HG03520 (cell line): ENCODE data around the gene CTNND2.

Experiments
- ATAC-seq: cut with Tn5 transposase; IDR thresholded peaks from one replicate; pipeline ENCODE4 v1.9.1; 2021; ENCODE audit warnings: mild to moderate bottlenecking, moderate library complexity; ENCODE audit not compliant: unreplicated experiment

Gene CTNND2

DNA sequence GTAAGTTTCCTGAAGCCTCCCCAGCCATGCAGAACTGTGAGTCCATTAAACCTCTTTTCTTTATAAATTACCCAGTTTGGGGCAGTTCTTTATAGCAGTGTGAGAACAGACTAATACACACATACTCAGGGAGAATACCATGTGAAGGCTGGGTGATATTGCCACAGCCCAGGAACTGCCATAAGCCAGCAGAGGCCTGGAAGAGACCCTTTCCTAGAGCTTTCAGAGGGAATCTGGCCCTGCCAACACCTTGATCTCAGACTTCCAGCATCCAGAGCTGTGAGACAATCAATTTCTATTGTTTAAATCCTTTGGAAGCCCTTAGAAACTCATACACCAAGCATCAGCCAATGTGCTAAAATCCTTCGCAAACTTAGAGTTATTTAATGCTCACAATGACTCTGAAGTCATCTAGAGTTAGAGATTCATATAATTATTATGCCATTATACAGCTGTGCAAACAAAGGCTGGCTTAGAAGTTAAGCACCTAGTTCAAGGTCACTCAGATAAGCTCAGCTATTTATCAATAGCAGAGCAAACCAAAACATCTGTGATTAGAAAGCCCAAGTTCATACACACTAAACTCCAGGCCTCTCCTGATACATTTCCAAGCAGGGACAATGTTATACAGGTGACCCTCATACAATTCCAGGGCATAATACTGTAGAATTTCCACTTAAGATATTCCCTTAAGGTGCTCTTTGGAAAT lies 611.4 kb downstream of the CTNND2 start:
- ATAC-seq = no peak

DNA sequence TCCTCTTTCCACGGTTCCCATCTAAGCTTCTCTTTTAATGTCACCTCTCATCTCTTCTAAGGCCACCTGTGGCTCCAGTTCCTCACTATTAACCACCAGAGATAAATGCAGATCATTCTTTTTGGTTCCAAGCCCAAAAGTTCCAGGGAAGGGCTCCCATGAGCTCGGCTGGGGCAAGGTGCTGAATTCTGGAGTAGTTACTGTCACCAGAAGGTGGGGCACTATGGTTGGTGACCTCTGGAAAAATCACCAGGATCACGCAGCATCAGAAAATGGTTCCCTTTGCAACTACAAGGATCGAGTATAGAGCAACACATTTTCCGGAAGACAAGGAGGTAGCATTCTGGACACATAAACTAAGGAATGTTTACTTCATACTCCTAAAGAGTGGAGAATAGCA lies 614.5 kb downstream of the CTNND2 start:
- no peak for ATAC-seq

DNA sequence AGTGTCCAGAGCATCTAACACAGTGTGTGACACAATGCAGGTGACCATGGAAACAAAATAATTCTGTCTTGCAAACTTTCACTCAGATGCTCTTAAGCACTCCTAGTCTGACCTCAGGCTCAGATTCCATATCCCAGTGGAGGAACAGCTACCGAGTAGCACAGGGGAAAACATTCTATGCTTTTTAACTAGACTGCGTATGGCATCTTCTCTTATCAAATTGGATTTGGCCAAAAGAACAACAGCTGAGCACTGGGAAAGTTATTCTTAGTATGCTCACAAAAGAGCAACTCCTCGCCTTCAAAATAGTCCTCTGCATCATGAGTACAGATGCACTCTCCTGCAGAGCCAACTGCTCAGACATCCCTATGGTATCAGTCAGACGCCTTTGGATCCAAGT lies 615.0 kb downstream of the CTNND2 start:
- ATAC-seq = no peak

DNA sequence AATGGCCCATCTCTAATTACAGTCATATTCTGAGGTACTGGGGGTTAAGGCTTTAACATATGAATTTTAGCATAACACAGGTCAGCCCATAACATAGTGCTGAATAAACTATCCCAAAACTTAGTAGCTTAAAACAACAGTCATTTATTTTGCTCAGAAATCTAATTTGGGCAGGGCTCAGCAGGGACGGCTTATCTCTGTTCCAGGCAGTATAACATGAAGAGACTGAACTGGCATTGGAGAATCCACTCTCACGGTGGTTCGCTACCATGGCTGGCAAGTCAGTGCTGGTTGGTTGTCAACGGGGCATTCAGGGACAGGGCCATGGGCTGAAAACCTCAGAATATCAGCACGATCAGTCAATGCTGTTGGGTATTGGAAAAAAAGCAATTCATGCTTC lies 622.4 kb downstream of the CTNND2 start:
- ATAC-seq = no peak

DNA sequence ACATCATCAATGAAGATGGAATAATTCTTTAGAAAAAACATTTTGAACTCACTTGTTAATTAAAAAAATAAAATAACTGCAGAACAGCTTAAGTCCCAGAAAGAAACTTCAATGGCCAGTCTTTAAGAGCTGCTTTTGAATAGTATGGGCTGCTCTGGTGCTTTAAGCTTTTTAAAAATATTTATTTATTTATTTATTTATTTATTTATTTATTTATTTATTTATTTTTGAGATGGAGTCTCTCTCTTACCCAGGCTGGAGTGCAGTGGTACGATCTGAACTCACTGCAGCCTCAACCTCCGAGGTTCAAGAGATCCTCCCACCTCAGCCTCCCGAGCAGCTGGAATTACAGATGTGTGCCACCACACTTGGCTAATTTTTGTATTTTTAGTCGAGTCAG lies 626.9 kb downstream of the CTNND2 start:
- no peak for ATAC-seq

DNA sequence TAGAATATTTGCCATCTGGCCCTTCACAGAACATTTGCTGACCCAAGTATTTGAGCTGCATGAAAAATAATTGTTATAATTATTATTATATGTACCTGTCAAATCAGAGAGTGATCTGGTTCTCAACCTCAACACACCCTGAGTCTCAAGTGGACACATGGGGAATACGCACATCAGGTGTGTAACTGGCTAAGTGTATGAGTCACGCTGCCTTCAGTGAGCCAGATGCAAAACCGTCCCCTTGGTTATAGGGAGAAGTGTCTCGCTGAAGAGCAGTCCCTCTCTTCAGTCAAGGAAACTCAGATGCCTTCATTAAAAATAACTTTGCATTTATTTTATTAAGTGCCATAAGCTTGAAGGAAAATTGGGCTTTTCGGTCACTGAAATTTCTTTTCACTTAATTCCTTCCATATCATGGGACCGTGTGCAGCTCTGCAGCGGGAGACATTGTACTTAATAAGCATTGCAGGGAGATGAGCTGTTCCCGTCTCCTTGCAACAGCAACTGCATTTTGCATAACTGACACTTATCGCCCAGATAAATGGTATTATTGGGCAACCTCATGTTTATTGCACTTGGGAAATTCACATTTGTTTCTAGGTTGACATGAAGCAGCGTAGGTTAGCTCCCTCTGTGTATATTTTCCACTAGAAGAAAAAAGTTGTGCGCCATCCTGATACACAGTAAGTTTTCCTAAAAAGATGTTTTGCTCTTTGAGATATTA lies 630.9 kb downstream of the CTNND2 start:
- no peak for ATAC-seq

DNA sequence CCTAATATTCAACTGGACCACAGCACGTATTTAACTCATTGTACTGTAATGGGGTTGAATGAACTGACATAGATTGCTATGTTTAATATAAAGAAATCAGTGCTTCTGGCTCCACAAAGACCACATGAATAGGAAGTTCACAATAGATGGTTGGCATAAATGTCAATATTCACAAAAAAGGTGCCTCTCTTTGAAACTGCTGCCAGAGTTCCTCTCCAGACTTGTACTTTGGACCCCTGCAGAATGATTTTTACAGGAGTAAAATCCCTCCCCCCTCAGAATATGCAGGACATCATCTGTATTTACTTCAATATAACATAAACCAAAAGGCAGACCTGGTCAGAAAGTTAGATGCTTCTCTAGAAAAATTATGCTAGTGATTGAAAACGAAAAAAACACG lies 634.7 kb downstream of the CTNND2 start:
- ATAC-seq = no peak

DNA sequence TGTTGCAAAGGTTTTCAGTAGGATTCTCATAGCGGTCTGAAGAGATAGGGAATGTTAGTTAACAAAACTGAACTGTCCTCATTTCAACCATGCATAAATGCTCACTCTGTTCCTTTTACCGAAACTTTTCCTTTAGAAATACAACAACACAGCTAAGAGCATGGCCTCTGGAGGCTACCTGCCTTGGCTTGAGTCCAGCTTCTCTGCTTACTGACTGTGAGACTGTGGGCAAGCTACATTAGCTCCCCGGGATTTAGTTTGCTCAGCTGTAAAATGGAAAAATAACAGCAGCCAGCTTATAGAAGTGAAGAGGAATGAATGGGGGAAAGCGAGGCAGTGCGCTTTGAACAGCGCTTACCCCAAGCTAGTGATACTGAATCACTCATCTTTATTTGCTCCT lies 635.4 kb downstream of the CTNND2 start:
- ATAC-seq = no peak

DNA sequence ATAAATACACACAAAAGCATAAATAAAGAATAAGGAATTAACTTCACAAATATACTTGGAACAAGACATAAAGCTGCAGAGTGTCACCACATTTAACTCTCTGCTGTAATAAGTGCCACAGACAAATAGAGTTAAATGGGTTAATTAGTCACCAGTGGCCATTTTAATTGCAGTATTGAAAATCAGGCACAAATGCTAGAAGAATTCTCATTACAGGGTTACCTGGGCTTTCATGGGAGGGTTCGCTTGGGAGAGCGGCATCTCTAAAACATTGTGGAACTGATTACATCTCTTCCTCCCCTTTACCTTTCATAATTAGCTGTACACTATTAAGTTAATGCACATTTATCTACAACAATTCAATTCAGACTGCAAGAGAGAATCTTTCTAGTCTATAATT lies 637.9 kb downstream of the CTNND2 start:
- no peak for ATAC-seq

DNA sequence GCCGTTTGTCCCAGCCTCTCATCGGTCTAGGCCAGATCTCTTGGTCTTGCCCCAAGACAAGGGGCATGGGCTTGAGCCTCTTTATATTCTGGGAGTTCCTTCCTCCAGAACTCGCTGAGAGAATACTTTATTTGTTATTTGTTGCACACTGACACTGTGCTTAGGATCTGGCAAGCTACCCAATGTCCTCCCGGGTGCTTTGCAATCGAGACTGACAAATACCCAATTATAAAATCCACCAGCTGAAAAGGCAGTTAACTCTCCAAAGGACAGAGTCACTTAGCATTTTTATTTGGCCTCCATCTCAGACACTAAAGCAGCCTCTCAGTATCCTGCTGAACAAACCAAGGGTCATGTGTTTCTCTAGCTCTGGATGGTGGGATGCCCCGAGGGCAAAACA lies 643.0 kb downstream of the CTNND2 start:
- no peak for ATAC-seq

DNA sequence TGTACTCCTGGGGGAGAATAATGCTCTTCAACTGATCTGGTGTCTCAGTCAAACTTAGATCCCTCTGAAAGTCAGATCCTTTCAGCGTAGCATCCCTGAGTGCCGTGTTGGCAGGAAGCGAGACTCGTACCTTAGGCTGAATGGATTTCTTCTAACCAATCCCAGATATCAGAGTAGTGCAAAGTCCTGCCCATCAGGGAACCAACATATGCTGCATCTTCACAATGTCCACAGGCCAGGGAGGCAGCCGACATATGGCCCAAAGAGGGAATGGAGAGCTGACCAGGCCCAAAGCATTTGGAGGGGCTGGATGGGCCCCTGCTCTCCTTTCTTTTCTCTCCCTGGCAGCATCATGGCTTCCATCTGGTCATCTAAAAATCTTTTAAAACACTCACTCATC lies 646.2 kb downstream of the CTNND2 start:
- ATAC-seq = no peak

DNA sequence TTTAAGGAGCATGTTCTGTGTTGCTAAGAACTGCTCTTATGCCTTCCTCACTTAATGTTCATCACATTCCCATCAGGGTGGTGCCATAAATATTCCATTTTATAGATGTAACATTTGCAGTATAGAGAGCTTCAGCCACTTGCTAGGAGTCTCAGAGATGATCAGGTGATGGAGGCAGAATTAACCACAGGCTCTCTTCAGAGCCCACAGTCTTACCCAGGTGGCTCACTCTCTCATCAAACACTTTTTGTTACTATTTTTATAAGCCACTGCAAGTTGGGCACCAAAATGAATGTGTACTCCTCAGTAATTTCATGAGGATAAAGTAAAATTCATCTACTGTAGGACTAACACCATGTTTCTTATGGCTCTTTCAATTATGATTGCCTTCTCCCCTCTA lies 651.7 kb downstream of the CTNND2 start:
- ATAC-seq = no peak

DNA sequence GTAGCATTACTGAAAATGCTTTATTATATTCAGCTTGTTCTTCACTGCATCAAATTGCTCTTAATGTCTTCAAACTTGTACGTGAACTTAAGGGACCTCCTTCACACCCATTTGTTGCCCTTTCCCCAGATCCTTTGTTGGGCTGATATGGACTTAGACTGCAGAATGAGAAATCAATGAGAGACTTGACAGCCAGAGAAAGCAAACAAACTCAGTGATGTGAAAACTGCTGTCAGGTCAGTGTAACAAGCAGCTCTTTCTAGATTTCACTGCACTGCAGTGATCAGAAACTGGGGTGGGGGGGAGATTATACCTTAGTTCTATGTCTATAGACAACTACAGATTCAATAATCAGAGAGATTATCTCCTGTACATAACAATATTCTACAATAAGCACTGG lies 652.2 kb downstream of the CTNND2 start:
- no peak for ATAC-seq

DNA sequence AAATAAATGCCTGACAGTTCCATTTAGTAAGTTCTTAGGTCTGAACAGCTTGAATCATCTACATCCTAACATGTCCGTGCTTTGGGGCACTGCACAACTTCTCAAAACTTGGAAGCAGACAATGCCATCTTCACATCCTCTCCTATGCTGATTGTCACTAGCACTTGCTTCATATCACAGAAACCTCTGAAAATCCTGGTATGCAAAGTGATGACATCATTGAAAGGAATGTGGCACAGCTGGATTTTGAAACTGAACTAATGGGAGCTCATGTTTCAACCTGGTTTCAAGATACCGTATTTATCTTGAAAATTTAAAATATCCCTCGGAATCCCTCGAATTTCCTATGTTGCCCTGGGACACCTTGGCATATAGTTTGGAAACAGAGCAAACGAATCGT lies 653.0 kb downstream of the CTNND2 start:
- ATAC-seq = no peak

DNA sequence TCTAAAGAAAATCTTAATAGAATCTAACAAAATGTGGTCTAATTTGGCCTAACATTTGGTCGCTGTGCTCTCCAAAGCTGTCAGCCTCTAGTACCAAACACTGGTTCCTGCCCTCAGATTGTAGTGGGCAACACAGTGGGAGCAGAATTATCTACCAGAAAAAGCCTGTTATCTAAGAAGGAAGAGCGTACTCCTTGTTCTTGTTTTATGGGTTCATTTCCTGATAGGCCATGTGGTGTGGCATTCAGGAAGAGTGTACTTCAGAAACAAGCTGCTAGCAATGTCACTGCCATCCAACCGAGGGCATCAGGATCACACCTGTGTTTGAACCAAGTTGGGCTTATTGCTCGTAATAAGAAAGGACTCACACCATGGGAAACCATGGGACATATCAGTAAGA lies 655.3 kb downstream of the CTNND2 start:
- no peak for ATAC-seq

DNA sequence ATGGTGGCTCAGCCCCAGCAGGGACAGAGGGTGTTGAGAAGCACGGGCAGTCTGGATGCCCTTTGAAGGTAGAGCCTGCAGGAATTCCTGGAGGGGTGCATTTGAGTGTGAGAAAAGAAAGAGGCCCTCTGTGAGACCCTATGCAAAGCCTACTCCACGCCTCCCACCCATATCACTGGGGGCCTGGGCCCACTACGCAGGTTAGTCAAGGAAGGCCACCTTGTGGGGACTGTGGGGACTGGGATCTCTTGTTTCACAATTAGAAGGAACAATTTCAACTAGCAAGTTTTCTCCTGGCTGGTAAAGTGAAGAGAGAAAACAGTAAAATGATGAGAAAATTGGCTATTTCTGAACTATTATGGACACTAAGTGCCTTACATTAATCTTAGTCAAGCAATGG lies 657.0 kb downstream of the CTNND2 start:
- no peak for ATAC-seq

DNA sequence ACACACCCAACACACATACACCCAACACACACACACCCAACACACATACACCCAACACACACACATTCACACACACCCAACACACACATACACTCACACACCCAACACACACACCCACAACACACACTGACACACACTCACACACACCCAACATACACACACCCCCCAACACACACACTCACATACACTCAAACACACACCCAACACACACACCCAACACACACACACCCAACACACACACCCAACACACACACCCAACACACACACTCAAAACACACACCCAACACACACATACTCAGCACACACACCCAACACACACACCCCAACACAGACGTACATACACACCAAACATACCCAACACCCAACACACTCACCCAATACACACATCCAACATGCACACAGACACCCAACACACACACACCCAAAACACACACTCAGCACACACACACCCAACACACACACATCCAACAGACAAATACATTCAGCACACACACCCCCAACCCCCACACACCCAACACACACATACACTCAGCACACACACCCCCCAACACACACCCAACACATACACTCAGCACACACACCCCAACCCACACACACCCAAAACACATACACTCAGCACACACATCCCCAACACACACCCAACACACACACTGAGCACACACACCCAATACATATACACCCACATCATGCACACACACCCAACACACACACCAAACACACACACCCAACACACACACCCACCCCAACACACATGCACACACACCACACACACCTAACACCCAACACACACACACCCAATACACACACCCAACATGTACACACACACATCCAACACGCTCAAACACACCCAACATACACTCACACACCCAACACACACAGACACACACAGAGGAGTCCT lies 663.7 kb downstream of the CTNND2 start:
- ATAC-seq = no peak

DNA sequence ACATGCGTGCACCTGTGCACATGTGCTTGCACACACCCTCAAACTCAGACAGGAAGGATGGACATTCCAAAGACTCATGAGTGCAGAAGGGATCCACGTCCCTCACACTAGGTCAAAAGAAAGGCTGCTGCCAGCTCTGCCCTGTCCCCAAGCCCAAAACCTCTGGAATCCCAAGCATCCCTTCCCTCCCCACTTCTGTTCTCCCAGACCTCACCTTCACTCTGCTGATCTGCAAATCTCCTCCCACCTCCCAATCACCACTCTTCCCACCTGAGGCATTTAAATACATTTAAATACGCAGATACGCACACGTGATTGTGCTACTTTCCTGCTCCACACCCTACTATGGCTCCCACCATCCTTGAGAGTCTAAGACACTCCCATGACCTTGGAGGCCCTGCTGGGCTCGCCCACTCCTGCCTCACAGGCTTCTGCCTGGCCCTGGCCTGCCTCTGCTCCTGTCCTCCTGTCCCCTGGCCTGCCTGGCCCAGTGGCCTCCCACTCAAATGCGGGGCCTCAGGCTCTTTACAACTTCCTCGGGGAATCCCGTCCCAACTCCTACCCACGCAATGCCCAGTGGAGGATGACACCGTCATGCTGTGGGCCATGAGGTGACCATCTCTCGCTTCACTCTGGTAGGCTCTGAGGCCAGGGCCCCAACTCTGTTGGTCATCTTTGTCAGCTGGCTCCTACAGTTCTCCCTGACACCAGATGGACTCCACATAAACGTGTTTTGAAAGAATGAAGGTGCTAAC lies 664.8 kb downstream of the CTNND2 start:
- ATAC-seq = no peak

DNA sequence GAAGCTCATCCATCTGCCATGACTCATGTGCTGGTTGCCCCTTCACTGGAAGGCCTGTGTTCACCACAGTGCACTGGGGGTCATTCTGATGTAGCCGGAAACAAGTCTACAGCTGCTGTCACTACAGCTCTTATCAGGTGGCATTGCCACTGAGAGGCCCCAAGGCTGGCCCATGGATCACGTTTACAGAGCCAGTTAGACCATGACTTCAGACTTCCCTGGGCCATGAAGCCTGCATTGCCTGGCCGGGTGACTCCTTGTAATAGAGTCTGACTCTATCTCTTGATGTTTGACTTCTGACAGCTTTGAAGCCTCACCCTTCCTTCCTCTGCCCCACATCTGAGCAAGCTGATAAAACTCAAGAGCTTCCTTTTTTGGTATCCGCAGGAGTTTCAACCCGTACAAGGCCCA lies 669.7 kb downstream of the CTNND2 start:
- ATAC-seq = no peak

DNA sequence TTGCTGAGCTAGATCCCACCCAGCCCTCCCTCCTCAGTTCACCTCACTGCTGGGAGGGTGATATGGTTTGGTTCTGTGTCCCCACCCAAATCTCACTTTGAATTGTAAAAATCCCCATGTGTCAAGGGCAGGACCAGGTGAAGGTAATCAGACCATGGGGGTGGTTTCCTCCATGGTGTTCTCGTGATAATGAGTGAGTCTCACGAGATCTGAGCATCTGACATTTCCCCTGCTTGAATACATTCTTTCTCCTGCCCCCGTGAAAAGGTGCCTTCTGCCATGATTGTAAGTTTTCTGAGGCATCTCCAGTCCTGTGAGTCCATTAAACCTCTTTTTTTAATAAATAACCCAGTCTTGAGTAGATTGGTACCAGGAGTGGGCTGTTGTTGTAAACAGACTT lies 673.4 kb downstream of the CTNND2 start:
- ATAC-seq = no peak

DNA sequence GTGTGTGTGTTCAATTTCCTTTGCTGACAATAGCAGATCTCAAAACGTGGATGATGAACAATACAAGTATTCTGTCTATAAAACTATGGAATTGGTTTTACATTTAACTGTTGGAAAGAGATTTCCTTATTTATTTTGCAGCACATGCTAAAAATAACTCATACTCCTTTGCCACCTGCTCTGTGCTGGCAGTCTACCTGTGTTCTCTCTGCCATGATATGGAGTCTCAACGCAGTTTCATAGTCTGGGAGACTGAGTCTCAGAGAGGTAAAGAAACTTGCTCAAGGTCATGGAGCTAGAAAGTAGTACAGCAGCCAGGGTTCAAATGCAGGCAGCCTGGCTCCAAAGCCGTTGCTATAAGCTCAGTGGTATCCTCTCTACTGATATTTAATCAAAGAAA lies 677.2 kb downstream of the CTNND2 start:
- no peak for ATAC-seq
